ENCODE data around the gene RAD51B. TPM values are rescaled to one million over a fixed set of nuclear protein-coding genes. Genes with fewer than 3 reads are reported as not detected.

The RAD51B gene
- total RNA-seq, 1 donor from 2014 or later: 2.5 TPM

GRCh38 chr14:68442828-68443629 is 623.5 kb downstream of the RAD51B start:
- no peak for ATAC-seq (ENCODE audit: poor library complexity)
- intact Hi-C loops (cut with DNase I): no loop called here
- DNase-seq: no peak

DNA sequence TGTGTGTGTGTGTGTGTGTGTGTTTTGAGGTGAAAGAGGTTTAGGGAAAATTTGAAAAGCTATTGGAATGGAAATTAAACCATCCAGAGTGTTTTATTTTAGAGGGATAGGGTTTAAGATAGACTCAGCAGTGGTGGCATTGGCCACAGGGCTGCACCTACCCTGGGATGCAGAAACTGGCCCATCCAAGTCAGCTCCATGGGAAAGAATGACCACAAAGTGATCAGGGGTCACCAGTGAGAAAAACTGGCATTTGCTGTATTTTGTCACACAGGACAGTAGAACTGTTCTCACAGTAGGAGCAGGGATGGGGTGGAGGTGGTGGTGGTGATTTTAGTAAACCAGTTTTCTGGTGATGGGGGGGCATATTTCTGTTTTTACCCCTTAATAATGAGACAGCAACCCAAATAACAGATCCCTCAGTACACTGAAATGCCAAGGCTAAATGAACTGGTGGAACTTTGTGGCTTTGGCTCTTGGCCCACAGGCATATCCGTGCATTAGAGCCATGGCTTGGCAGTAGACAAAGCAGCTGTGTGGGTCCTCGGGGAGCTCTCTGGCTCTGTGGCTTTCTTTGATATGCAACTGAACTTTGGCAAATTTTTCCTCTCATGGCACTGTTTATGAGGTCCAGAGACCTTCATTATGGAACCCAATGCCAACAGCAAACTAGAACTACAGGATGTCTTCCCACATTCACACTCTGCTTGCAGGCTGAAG is 625.0 kb downstream of the RAD51B start:
- ATAC-seq (ENCODE audit: poor library complexity): peak; percentile 67
- intact Hi-C loops (cut with DNase I): no loop called here
- peak; percentile 69 for DNase-seq

DNA sequence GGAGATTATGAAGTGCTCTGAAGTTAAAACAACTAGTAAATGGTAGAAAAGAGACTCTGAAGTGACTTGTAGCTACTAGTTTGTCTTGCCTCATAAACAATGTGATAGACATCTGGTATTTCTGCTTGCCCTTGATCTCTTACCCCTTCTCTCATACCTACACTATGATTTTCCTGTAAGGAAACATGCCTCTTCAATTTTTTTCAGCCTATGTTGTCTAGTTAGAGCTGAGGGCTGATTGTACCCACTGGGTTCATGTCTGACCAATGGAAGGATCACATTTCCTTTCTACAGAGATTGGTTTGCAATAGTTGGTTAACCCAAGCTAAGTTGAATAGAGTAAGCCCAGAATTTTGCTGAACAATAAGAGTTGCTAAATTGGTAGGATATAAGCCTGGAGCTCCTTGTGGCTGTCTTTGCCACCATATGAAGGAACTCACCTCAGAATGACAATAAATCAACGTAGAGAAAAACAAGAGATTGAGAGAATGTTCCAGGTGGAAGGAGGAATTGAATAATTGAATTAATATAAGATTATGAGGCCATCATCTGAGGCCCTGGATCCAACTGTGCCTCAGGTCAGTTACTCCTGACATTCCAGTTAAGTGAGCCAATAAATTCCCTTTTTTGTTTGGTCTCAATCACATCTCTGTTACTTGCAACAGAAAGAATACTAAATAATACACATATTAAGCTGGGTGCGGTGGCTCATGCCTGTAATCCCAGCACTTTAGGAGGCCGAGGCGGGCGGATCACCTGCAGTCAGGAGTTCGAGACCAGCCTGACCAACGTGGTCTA is 626.9 kb downstream of the RAD51B start:
- intact Hi-C loops (cut with DNase I): no loop called here
- DNase-seq: no peak
- ATAC-seq (ENCODE audit: poor library complexity): no peak

- intact Hi-C loops (cut with DNase I): no loop called here
- ATAC-seq (ENCODE audit: poor library complexity) (no peak), DNase-seq (no peak)
Observed at GRCh38 chr14:68447581-68448251, 628.1 kb downstream of the RAD51B start.

- intact Hi-C loops (cut with DNase I): no loop called here
- DNase-seq: no peak
- no peak for ATAC-seq (ENCODE audit: poor library complexity)
Observed at GRCh38 chr14:68448252-68448902, 628.8 kb downstream of the RAD51B start.

- DNase-seq: no peak
- intact Hi-C loops (cut with DNase I): no loop called here
Observed at GRCh38 chr14:68449561-68450181, 630.1 kb downstream of the RAD51B start.

GRCh38 chr14:68450391-68451120 is 631.0 kb downstream of the RAD51B start:
- DNase-seq (peak; percentile 45), ATAC-seq (ENCODE audit: poor library complexity) (peak; percentile 16)
- intact Hi-C loops (cut with DNase I): no loop called here

More at GRCh38 chr14:68449561-68450181, 630.1 kb downstream of the RAD51B start:
- no peak for ATAC-seq (ENCODE audit: poor library complexity)

- intact Hi-C loops (cut with DNase I): no loop called here
- no peak for DNase-seq
- peak; percentile 92 for ATAC-seq (ENCODE audit: poor library complexity)
Observed at GRCh38 chr14:68451696-68452373, 632.3 kb downstream of the RAD51B start.

DNA sequence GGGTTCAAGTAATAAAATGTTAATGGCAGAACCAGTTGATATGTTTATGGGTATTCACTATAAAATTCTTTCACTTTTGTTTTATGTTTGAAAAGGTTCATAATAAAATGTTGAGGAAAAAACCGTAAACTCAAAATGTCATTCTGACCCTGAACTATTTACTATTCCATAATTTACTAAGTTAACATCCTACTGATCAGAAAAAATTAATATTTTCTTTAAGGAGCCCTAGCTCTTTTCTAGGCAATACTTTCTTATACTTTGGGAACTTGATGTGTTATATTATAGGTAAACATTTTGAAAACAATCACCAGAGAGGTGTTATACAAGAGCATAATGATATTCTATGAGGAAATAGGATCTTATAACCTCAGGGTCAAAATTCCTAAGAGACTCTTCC is 638.7 kb downstream of the RAD51B start:
- intact Hi-C loops (cut with DNase I): no loop called here
- no peak for DNase-seq
- ATAC-seq (ENCODE audit: poor library complexity): no peak

DNA sequence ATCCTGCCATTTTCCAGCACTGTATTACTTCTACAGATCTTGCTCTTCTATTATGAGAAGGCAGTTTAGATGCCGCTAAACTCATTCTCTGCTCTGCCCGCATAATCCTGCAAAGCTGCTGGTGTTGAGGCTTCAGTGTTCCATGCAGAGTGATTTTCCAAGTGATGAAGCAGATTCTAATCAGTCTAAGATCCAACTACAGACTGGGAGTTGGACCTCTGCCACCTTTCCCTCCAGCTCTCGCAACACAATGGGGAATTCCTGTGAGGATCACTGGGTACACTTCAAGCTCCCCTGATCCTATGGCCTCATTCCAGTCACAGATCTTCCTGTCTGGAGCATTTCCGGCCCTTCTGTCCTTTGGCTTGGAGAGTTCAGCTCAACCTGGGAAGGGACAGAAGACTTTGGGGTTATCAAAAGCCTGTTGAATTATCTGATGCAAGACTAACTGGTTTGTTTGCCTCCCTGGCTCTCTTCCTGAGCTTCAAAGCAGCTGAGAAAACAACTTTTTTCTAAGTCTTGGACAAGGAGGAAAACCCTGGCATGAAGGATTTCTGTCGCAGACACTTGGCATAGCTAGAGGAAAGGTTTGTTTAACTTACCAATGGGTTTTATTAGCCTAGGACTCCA is 639.4 kb downstream of the RAD51B start:
- intact Hi-C loops (cut with DNase I): no loop called here
- ATAC-seq (ENCODE audit: poor library complexity) (no peak), DNase-seq (peak; percentile 42)

GRCh38 chr14:68459480-68460136 is 640.0 kb downstream of the RAD51B start:
- ATAC-seq (ENCODE audit: poor library complexity) (no peak), DNase-seq (no peak)
- intact Hi-C loops (cut with DNase I): no loop called here

DNA sequence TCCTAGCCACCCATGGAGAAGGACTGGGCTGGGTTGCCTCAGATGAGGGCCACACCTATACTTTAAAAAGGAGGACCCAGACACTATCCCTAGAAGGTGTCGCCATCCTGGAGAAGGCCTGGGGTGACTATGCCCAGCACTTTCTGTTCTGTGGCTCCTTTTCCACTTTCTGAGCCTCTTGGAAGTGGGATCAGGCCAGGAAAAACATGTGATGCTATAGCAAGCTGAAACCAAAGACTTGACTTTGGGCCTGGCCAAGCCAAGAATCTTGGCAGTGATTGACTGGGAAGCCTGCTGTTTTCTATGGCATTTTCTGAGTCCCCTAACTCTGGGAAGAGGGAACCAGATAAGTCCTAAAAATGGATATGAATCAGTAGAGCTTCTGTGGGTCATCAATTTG is 641.0 kb downstream of the RAD51B start:
- ATAC-seq (ENCODE audit: poor library complexity): peak; percentile 51
- DNase-seq: no peak
- intact Hi-C loops (cut with DNase I): no loop called here

GRCh38 chr14:68461086-68461485 is 641.5 kb downstream of the RAD51B start:
- intact Hi-C loops (cut with DNase I): no loop called here
- DNase-seq (no peak), ATAC-seq (ENCODE audit: poor library complexity) (no peak)

- DNase-seq (no peak), ATAC-seq (ENCODE audit: poor library complexity) (no peak)
- intact Hi-C loops (cut with DNase I): no loop called here
Observed at GRCh38 chr14:68462683-68463082, 643.1 kb downstream of the RAD51B start.

- intact Hi-C loops (cut with DNase I): no loop called here
- DNase-seq (no peak), ATAC-seq (ENCODE audit: poor library complexity) (no peak)
Observed at GRCh38 chr14:68463299-68463698, 643.7 kb downstream of the RAD51B start.

All from Right ventricle myocardium superior (tissue), 1 donor.